DND-41 (cell line): ENCODE measurements around the gene NR2F1.

Experiments
- EZH2 ChIP-seq: IDR thresholded peaks from 3 replicates; pipeline ENCODE4 v1.6.1; 2012; ENCODE audit warnings: borderline replicate concordance, low read depth, mild to moderate bottlenecking, moderate library complexity, low read length, inconsistent platforms; ENCODE audit not compliant: severe bottlenecking
- TF ChIP-seq, protein P1 (sequence below): IDR thresholded peaks from 2 replicates; pipeline ENCODE4 v1.5.1; 2012; ENCODE audit warnings: borderline replicate concordance, low read length, moderate library complexity, mild to moderate bottlenecking; ENCODE audit not compliant: poor library complexity, severe bottlenecking; ENCODE audit errors: extremely low read depth

DNA sequence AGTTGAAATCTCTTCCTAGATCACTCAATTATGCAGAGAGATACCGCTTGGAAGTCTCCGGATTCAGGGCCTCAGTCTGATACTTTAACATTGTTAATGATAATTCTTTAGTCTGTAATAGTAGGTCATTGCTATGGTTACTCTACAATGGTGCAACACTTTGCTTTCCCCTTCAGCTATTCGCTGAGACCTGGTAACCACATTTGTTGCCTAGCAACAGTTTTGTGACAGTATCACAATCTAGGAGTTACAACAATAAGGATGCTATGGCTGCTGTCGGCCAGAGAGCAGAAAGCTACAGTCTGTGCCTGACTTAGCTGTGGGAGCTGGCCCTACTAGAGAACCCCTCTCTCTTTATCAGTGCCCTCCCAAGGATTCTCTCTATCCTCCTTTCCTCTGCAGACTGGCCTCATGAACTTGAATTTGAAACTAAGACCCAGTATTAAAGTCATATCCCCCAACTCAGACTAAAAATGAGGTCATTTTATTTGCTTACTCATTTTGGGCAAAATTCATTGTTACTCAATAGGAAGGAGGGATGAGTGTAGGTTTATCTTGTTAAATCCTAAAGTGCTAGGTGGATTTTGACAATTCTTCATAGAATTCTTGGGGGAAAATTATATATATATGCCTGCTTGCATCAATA lies 39.3 kb downstream of the NR2F1 start:
- TF ChIP-seq, protein P1, sequence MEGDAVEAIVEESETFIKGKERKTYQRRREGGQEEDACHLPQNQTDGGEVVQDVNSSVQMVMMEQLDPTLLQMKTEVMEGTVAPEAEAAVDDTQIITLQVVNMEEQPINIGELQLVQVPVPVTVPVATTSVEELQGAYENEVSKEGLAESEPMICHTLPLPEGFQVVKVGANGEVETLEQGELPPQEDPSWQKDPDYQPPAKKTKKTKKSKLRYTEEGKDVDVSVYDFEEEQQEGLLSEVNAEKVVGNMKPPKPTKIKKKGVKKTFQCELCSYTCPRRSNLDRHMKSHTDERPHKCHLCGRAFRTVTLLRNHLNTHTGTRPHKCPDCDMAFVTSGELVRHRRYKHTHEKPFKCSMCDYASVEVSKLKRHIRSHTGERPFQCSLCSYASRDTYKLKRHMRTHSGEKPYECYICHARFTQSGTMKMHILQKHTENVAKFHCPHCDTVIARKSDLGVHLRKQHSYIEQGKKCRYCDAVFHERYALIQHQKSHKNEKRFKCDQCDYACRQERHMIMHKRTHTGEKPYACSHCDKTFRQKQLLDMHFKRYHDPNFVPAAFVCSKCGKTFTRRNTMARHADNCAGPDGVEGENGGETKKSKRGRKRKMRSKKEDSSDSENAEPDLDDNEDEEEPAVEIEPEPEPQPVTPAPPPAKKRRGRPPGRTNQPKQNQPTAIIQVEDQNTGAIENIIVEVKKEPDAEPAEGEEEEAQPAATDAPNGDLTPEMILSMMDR = no peak
- TF ChIP-seq EZH2 = no peak
